GM18498 (cell line): ENCODE results near the gene PAK2.
"Not testable (repeated sequence)": the region's sequence is repeated elsewhere in the genome, so short reads cannot be mapped to it uniquely, and the experiment has no call there.

ENCODE experiments used
- ATAC-seq: cut with Tn5 transposase; IDR thresholded peaks from one replicate; pipeline ENCODE4 v1.9.1; 2021; ENCODE audit warnings: mild to moderate bottlenecking, moderate library complexity; ENCODE audit not compliant: unreplicated experiment

The PAK2 gene

GRCh38 chr3:196842567-196843434 lies 103.1 kb downstream of the PAK2 start:
- ATAC-seq, result no peak

GRCh38 chr3:196843435-196844110 lies 103.9 kb downstream of the PAK2 start:
- ATAC-seq, result no peak

GRCh38 chr3:196844235-196845219 lies 104.9 kb downstream of the PAK2 start:
- ATAC-seq, result not testable (repeated sequence)

- not testable (repeated sequence) for ATAC-seq
These were observed 108.7 kb downstream of the PAK2 start for GRCh38 chr3:196848375-196848774.

- ATAC-seq, result no peak
These were observed 109.6 kb downstream of the PAK2 start for GRCh38 chr3:196849180-196849741.

- not testable (repeated sequence) for ATAC-seq
These were observed 123.3 kb downstream of the PAK2 start for GRCh38 chr3:196863000-196863399.

GRCh38 chr3:196867155-196867506 lies 127.5 kb downstream of the PAK2 start:
- ATAC-seq, result no peak

GRCh38 chr3:196867507-196868296 lies 128.0 kb downstream of the PAK2 start, which contains the start of gene SENP5:
Gene SENP5 (plus strand): TSS chr3:196867920. CDS start chr3:196885182, 17,262 bp downstream.
- peak; percentile 93 for ATAC-seq

GRCh38 chr3:196868297-196868661 lies 128.6 kb downstream of the PAK2 start:
- ATAC-seq, result peak; percentile 23

GRCh38 chr3:196872316-196872715 lies 132.7 kb downstream of the PAK2 start:
- ATAC-seq, result no peak

GRCh38 chr3:196874511-196875094 lies 134.9 kb downstream of the PAK2 start:
- not testable (repeated sequence) for ATAC-seq

GRCh38 chr3:196875258-196875657 lies 135.6 kb downstream of the PAK2 start:
- ATAC-seq, result no peak
